Stimulated activated CD8-positive, alpha-beta memory T cell treated with anti-CD3 and anti-CD28 coated beads, Interleukin-7, amount 100 ng/mL, for 4 hours (primary cell): ENCODE measurements around the gene ABCF1.

ENCODE experiments used
- DNase-seq, 2 donors: peaks; one replicate each; pipeline ENCODE4 v3.0.0-alpha.2; 2020; ENCODE audit warnings: low read depth in 2 of 2

Gene ABCF1

DNA sequence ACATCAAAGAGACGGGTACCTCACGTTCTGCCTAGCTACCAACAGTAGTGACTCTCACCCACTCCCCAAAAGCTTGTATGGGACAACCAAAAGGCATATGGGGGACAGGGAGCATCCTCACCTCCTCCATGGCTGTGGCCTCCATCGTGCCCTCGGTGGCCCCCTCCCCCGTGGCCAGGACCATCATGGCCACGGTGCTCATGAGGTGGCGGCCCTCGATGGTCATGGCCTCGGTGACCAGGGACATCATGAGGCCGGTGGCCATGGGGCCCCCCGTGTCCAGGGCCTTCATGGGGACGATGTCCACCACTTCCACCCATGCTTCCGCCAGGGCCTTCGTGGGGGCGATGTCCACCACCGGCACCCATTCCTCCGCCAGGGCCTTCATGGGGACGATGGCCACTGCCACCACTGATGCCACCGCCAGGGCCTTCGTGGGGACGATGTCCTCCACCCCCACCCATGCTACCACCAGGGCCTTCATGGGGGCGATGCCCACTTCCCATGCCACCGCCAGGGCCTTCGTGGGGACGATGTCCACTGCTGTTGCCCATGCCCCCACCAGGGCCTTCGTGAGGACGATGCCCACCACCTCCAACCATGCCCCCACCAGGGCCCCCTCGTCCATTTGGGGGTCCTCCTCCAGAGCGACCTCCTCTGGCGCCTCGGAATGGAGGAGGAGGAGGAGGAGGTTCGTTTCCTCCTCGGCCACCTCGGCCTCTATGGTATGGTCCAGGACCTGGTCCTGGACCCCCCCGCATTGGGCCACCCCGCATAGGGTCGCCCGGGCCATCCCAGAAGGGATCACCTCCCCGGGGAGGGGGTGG lies 30.8 kb downstream of the ABCF1 start:
- DNase-seq: no peak

DNA sequence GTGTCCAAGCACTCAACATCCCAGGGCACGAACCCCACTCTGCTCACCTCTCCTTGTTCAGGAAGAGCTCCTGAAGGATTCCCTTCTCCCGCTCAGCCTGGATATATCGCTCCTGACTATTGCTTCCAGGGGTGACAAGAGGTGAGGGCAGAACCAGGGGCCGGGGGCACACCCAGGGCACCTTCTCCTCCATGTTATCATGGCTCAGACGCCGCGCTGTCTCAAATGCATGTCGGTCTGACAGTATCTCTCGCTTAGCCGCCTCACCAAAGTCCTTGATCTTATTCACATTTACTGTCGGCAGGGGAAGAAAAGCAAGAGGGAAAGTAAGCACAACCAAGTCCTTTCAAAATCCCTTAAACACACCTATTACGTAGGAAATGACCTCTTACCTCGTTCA lies 32.7 kb downstream of the ABCF1 start:
- no peak for DNase-seq

DNA sequence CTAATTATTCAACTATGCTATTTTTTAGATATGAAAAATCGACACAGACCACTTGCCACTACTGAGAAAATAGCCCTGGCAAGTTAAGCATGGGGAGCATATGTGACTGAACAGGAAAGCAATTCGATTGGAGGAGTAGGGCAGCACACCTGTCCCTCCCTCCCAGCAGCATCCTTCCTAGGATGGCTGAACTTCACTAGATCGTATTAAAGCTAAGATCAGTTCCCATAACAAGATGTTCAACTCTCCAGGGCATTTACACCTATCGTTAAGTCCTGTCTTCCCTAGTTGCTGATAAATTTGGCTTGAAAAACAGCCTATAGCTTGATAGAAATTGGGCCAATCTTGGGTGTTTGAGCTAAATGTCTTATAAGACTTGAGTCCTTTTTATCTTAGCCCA lies 38.8 kb downstream of the ABCF1 start:
- no peak for DNase-seq

DNA sequence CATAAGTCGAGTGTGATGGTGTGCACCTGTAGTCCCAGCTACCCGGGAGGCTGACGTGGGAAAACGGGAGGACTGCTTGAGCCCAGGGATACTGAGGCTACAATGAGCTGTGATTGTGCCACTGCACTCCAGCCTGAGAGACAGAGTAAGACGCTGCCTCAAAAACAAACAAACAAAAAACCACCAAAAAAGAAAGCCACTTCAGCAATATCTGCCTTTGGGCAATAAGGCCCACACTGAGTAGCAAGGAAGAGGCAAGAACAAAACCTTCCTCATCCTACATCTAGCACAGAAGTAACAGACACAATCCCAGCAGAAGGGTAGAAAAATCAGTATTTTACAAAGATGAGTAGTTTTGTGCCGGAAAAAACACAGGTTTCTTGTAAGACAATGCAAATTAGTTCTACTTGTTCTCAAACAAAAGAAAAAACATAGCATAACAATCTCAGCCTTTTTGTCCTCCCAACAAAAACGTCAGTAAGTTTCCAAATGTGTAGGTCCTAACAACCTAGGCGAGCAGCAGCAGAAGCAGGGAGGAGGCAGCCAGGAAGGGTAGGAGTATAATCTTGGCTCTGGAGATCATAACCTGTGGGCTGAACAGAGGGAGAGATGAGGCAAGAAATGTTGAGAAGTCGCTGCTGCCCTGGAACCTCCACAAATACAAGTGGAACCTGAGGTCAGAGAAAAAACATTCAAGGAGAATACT lies 40.1 kb downstream of the ABCF1 start:
- DNase-seq: no peak

DNA sequence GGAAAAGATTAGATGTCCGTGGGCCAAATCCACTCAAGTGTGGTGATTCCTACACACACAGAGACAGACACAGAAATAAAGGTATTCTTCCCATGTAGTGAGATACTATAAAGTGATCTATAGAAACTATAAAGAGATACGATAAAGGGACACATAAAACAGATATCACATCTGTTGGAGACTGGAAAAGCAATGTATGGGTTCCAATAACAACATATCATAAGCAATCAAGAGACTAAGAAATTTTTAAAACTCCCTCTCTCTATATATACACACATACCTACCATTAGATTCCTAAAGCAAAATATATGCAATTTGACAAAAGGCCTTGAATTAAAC lies 40.6 kb downstream of the ABCF1 start:
- no peak for DNase-seq

DNA sequence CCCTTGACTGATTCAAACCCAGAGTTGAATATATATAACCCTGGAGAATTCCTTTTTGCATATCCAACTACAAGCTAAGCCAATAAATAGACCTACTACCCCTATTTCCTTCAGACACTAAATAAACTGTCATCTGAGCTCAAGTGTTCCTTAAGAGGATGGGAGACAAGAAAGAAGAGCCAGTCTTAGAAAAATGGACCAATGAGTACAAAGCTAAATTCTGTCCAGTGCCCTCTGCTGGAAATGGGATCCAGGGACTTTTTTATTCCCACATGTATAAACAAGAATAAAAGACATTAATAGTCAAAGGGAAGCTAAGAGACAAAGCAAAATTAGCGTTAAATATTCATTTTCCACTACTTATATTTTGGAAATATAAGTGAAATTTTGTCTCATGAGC lies 41.0 kb downstream of the ABCF1 start:
- no peak for DNase-seq

DNA sequence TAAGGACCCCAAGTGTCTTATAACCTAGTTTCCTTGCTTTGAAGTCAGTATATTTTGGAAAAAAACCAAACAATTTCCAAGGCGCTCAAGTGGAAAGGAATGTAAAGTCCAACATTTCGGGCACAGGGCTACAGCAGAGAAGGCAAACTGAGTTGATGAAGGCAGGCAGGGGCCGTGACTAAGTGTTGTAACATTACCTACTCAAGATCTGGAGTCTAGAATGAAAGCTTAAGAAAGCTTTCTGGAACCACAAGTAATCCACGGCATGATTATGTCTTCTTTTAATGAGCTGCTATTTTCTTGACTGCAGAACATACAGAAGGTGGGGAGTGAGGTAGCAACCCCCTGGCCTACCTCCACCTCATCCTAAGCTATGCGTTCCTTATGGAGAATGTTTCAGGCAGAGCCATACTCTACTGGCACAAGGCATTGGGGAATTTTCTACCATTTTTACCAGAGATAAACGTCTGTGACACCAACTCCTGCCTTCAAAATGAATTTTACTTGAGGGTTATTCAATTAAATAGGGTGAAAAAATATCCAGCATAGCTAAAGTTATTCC lies 41.5 kb downstream of the ABCF1 start:
- DNase-seq: no peak

DNA sequence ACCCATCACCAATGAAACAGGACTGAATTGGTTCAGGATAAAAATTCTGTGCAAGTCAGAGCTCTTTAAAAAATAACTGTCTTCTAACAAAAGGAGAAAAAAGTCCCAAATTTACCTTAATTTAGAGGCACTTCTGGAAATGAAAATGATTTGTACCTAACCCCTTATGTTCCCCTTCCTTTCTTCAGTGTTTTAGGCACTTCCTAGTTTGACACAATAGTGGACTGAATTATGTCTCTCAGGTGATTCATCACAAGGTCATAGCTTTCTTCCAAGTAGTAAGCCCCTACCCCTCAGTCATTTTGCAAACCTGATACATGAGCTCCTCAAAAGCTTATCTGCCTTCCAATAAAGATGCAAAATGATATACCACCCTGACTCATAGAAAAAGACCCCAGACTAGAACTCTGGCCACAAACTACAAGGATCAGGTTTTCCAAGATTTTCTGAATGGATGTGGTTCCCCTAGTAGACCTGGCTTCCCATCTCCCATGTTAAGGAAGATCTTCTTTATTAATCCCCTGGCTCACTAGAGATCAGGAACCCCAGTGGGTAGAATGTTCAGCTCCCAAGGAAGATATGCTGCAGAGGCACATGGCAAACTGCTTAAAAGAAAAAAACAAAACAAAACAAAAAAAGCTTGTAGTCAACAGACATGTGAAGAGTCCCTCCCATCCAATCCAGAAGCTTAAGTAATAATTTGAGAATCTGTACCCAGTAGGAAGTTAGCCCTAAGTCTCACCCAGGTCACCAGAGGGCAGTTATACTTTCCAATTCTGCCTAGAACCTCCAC lies 42.2 kb downstream of the ABCF1 start:
- no peak for DNase-seq

DNA sequence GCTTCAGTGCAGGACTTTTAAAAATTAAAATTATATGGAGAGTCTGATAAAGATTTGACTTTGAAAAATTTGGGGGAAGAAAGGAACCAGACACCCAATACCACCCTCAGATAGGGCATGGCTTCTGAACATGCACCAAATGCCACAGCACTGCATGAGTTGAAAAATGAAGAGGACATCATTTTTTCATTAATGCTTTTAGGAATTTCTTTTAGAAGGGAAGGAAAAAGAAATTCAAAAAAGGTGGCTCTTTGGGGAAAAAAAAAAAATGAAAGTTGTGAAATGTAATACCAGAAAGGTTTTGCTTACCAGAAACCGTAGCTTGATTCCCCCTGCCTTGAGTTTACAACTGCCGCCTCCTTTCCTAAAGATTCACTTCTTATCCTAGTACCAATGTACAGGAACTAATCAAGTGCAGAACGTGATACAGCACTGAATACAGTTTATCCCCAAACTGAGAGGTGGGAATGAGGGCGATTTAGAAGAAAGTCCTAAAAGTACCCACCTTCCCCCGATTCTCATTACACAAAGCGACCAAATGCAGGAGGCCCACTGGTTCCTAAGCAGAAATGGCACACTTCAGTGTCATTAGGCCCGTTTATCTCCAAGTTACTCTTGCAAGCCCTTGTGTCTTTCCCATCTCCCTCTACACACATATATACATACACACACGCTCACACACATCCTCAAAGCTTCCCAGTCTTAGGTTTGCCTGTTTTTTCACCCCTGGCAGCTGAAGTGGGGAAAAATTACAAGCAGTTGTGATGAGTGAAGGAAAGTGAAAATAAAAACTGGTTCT lies 43.0 kb downstream of the ABCF1 start:
- DNase-seq: no peak

DNA sequence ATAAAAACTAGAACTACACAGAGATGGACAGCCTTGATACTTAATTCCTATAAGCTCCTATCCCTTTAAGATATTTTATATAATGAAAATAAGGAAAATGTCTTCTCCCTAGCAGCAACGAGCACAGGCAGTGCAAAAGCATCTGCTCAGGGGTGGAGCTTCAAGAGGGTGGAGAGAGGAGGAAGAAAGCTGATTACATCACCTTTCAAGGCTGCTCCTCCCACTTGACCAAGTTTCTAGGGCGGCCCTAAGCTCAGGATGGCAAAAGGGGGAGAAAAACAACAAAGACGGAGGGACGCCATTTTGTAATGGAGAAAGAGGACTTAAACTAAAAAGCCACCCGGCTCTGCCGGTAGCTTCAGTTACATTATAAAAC lies 43.6 kb downstream of the ABCF1 start:
- peak; percentile 73 to 83 for DNase-seq

DNA sequence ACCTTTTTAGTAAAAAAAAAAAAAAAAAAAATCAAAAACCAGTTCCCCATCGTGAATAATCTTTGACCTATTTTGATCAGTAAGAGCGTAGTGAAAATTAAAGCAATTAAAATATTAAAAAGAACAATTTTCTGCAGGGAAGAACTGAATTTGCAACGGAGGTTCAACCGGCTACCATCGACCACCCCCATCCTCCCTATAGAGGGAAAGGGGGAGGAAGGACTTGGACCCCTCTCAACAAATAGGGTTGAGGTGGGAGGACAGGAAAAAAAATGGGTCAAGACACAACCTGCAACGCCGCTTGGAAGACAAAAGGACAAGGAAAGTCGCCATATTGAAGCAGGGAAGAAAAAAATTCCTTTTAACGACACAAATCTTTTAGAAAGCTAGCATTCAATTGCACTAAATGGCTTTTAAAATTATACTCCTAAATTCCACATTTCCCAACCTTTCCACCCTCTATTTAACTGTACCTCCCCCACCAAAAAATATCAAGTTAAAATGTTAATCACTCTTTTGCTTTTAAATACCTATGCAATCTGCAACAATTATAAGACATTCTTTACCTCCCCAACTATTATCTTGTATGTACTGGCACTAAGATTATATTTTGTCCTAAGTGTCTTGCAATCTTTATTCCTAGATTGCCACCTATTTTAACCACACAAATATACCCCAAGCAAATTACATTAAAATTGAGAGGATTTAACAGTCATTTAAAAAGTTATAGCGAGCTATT lies 44.1 kb downstream of the ABCF1 start:
- DNase-seq: no peak

DNA sequence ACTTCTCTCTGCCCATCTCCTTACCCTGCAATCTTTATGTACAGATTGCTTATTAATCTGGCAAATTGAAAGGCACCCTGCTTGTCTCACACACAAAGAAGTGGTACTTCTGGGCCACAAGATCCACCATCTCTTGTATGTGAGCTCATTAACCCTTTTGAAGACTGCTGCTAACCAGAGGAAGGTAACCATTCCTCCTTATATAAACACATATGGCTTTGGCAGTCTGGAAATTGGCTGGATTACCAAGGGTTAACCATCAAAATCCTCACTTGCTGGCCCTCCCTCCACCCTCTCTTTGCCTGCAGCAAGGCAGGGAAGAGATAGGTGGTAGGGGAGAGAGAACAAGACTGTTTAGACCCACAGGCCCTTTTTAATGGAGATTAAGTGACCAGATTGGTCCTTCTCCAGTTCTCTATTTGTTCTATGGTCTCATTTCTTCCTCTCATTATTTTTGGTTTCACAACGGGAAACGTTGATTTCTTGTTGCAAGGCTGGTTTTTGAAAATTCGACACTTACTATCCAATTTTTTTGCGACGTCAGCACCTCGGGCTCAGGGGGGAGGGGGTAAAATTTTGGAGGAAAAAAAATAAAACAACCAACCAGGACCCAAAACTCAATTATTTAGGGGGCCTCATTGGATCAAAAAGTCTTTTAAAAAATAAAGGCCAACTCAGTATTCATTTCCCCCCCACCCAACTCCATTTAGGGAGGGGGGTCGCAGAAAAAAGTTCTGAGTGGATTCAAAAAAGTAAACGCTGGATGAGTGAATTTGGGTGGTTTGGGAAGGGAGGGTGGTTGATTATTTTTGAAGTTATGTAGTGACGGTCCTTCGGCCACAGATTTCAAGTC lies 44.9 kb downstream of the ABCF1 start:
- no peak for DNase-seq

DNA sequence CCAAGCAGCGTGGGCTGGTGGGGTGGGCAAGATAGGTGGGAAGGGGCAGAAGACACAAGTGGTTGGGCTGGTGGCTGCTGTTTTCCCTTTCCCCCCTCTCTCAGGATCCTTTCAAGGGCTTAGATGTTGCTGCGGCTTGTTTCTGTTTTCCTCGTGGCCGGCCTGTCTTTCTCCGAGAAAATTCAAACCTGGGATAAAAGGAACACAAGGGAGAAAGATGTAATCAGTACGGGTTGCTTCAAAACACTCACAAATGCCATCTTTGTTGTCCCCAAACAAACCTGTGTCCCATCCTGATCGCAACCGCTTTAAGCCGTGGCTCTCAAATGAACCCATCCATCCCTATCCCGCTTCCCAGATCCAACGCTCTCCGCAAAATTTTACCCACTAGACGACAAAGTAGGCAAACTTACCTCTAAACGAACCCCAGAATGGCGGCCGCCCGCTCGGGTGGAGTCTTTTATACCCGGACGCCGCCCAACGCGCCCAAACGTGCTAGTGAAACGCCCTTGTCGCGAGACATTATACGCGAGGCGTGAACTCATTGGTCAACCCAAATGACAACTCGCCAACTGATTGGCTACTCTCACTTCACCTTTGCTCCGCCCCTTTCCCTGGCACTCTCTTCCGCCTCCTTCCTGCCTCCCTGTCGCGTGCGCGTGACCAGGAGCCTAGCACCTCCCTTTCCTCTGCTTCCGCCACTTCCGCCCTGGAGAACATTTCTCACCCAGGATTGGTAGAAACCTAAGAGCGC lies 45.7 kb downstream of the ABCF1 start, which contains the start of gene PPP1R10:
PPP1R10 (minus strand) TSS at position 433 of the 754 bp plus-strand sequence. CDS start 7,299 bp downstream, outside the sequence.
- peak; percentile 97 to 99 for DNase-seq

DNA sequence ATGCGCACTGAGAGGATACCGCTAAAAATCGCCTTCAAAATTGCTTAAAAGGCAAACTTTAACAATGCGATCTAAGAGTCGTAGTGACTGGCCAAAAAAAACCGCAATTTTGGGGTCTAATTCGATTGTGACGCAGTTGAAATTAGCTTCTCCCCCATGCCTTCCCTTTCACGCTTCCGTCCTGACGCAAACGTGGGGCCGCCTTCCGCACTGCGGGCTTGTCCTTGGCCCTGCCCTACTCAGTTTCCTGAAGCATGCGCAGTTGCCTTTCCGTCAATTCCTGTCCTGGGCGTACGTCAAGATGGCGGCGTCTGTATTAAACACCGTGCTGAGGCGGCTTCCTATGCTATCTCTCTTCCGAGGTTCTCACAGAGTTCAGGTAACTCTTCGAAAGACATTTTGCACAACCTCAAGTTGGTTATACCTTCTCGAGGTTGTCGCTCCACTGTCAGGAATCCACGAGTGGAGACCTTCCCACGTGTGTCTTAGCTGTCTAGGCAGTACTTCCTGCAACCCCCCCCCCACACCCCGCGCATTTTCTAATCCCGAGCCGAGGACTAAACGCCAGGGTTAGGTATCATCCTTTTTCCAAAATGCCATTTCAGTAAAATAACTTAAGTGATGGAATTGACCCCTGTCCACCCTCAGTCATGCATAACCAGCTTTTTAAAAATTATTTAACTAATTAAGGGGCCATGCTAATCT lies 46.5 kb downstream of the ABCF1 start, which contains the start of gene MRPS18B:
MRPS18B (plus strand) TSS at position 276 of the 705 bp plus-strand sequence; CDS start at position 302, 26 bp downstream.
- DNase-seq: peak; percentile 98 to 99

DNA sequence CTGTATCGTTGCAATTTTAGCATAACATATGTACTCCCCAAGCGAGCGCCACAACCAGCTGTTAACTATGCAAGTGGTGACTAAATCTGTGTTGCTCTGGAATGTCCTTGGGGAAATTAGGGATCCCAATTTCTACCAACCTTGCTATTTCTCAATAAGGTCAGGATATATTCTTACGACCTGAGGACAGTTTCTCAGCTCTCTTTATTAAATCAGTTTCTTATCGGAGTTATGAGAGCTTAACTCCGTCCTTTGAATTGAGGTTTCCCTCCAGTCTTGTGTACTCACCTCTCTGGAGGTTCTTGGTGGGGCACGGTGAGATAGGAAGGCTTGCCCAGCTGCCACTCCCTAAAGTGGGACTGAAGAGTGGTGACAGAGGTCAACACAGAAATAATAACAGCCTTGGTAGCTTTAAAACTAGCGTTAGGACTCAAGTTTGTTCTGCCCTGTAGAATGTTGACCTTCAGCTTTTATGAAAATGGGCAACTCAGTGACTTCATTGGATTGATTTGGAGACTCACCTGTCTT lies 47.1 kb downstream of the ABCF1 start:
- DNase-seq: no peak

DNA sequence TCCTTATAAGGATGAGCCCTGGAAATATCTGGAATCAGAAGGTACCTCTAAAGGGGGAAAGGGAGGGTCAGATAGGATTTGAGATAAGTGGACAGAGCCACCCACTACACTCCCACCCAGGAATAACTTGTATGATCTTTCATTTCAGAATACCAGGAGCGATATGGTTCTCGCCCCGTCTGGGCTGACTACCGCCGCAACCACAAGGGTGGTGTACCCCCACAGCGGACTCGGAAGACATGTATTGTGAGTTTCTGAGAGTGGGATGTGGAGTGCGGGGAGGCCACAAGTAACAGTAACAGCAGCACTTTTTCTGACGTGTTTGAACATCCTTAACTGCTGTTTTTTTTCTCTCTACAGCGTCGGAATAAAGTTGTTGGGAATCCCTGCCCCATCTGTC lies 48.3 kb downstream of the ABCF1 start:
- no peak for DNase-seq

DNA sequence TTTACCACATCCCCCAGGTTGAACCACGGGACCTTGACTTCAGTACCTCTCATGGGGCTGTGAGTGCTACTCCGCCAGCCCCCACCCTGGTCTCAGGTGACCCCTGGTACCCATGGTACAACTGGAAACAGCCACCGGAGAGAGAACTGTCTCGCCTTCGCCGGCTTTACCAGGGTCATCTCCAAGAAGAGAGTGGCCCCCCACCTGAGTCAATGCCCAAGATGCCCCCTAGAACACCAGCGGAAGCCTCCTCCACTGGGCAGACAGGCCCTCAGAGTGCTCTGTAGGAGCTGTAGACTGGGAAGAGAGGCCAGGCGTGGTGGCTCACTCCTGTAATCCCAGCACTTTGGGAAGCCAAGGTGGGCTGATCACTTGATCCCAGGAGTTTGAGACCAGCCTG lies 54.3 kb downstream of the ABCF1 start:
- DNase-seq: no peak
